HT1080 (cell line): ENCODE measurements around the gene TREML2. TPM values are rescaled to one million over a fixed set of nuclear protein-coding genes. Genes with fewer than 3 reads are reported as not detected.

Source experiments
- DNase-seq: peaks from one replicate; pipeline ENCODE4 v3.0.0-alpha.2; 2015; ENCODE audit warnings: low read depth
- small RNA-seq: library from RNA; depleted of rRNA; stranded (forward); fragments of <200 nt; gene quantifications from one replicate; pipeline ENCODE3, GENCODE V24; 2014
- total RNA-seq: library from RNA; depleted of rRNA; stranded (reverse); fragments of >200 nt; shearing (Covaris generic); gene quantifications from 2 replicates; pipeline ENCODE4 v1.2.3, GENCODE V29; 2014; rRNA removed

Gene TREML2
- total RNA-seq, 1 experiment from 2014 or later, result not detected

GRCh38 chr6:41150671-41151070 lies 50.3 kb downstream of the TREML2 start:
- no peak for DNase-seq

GRCh38 chr6:41147917-41148316 lies 53.0 kb downstream of the TREML2 start:
- no peak for DNase-seq

Small RNAs within 50 kb of the gene (small RNA-seq; reads per million reads assigned to genes)
- gene AL391903.2 (not detected), gene RNA5SP207 (0.77 reads per million, percentile 68 among the genes with 10 or more reads in this experiment)

Other genes with a start within 250 kb of the TREML2 start
- gene UNC5CL, start 161.9 kb downstream of the TREML2 start, total RNA-seq, result 0.16 and 0.37 TPM in 2 replicates
- 0.34 and 0.43 TPM in 2 replicates for gene TSPO2, start 158.7 kb downstream of the TREML2 start, total RNA-seq
- gene APOBEC2, start 147.9 kb downstream of the TREML2 start, total RNA-seq, result not detected in 2 replicates
- 19.0 and 25.5 TPM in 2 replicates for gene OARD1, start 128.8 kb downstream of the TREML2 start, total RNA-seq
- 7.9 and 11.8 TPM in 2 replicates for gene NFYA, start 128.2 kb downstream of the TREML2 start, total RNA-seq
- gene TREML1, start 46.8 kb downstream of the TREML2 start, total RNA-seq, result 0.23 TPM in 1 of 2 replicates, not detected in the other
- gene TREM2, start 38.0 kb downstream of the TREML2 start, total RNA-seq, result 0.68 and 1.5 TPM in 2 replicates
- not detected in 2 replicates for gene TREML4, start 27.2 kb upstream of the TREML2 start, total RNA-seq
- gene TREM1, start 85.5 kb upstream of the TREML2 start, total RNA-seq, result 0.57 TPM in 1 of 2 replicates, not detected in the other
- gene NCR2, start 134.5 kb upstream of the TREML2 start, total RNA-seq, result not detected in 2 replicates